Thyroid gland (tissue), 4 donors: ENCODE data around the gene ZNF789. TPM values are rescaled to one million over a fixed set of nuclear protein-coding genes. Genes with fewer than 3 reads are reported as not detected.
"Not testable (repeated sequence)": the region's sequence is repeated elsewhere in the genome, so short reads cannot be mapped to it uniquely, and the experiment has no call there.

ENCODE experiments used
- DNase-seq, 2 donors: peaks; one replicate each; pipeline ENCODE4 v3.0.0-alpha.2; 2019
- H3K27ac ChIP-seq, 3 donors: fragments of 200-600 bp; sonication (generic); 1 replicate in 2 of 3; 2 replicates in 1 of 3; pipeline ENCODE4 v1.5.1; 2016 to 2019; ENCODE audit warnings: mild to moderate bottlenecking in 1 of 3, moderate library complexity in 1 of 3
- H3K27me3 ChIP-seq: fragments of 200-600 bp; sonication (generic); one replicate; pipeline ENCODE4 v1.5.1; 2019
- H3K36me3 ChIP-seq, 2 donors: fragments of 200-600 bp; sonication (generic); one replicate each; pipeline ENCODE4 v1.5.1; 2016 to 2019
- H3K4me1 ChIP-seq, 2 donors: fragments of 200-600 bp; sonication (generic); one replicate each; pipeline ENCODE4 v1.5.1; 2017 to 2019
- H3K4me3 ChIP-seq, 3 donors: fragments of 200-600 bp; sonication (generic); replicated peaks in 1 of 3; 1 replicate in 2 of 3; 2 replicates in 1 of 3; pipeline ENCODE4 v1.5.1; 2016; ENCODE audit warnings: mild to moderate bottlenecking in 1 of 3
- H3K9me3 ChIP-seq: fragments of 200-600 bp; sonication (generic); one replicate; pipeline ENCODE4 v1.5.1; 2017
- POLR2A ChIP-seq, 2 donors: fragments of 450-650 bp; IDR thresholded peaks; one replicate each; pipeline ENCODE4 v1.6.1; 2017; ENCODE audit warnings: antibody characterized with exemption in 2 of 2, mild to moderate bottlenecking in 2 of 2, moderate library complexity in 1 of 2
- WGBS, 2 donors: methylation state at CpG; one replicate each; pipeline ENCODE4 v1.1.5; 2017; 5-methylcytosine and 5-hydroxymethylcytosine counted together
- intact Hi-C: fragments of 100-400 bp; cut with DNase I; formaldehyde crosslinking; loops from one replicate; pipeline ENCODE4 v1.15.1; 2023
- total RNA-seq, 4 donors: library from RNA; depleted of rRNA; stranded (reverse); fragments of >200 nt; gene quantifications; one replicate each; pipeline ENCODE4 v1.2.3, GENCODE V29; 2016
- TF ChIP-seq, protein P1 (sequence below), 6 experiments: fragments of 200-600 bp in 3 of 6; fragments of 450-650 bp in 3 of 6; sonication (generic) in 3 of 6; IDR thresholded peaks; one replicate each; pipeline ENCODE4 v1.5.1; 2016 to 2019; ENCODE audit warnings: antibody characterized with exemption in 6 of 6, mild to moderate bottlenecking in 2 of 6, inconsistent platforms in 1 of 6, moderate library complexity in 1 of 6

ZNF789 gene
- 10 to 100 TPM in 3 of 4 donors, 1 to 10 TPM in 1; 9.8 to 14.5 (median 11.4) TPM for total RNA-seq

GRCh38 chr7:99472561-99473314 lies at the start of gene ZNF789:
TSS of gene ZNF789 (plus strand) at chr7:99472890. CDS start at chr7:99476457, 3,567 bp downstream.
- peak; percentile 99 for DNase-seq
- no peaks in the 10 kb centered on the region for H3K36me3 ChIP-seq
- H3K27me3 ChIP-seq, result no peaks in the 10 kb centered on the region
- peaks cover 3 to 8% of the 10 kb centered on the region in 2 donors for H3K4me1 ChIP-seq
- intact Hi-C loops, result no loop called here
- TF ChIP-seq POLR2A (IDR thresholded peaks at IDR 0.05), result peak in 1 of 2 donors; percentile 48
- TF ChIP-seq, protein P1, sequence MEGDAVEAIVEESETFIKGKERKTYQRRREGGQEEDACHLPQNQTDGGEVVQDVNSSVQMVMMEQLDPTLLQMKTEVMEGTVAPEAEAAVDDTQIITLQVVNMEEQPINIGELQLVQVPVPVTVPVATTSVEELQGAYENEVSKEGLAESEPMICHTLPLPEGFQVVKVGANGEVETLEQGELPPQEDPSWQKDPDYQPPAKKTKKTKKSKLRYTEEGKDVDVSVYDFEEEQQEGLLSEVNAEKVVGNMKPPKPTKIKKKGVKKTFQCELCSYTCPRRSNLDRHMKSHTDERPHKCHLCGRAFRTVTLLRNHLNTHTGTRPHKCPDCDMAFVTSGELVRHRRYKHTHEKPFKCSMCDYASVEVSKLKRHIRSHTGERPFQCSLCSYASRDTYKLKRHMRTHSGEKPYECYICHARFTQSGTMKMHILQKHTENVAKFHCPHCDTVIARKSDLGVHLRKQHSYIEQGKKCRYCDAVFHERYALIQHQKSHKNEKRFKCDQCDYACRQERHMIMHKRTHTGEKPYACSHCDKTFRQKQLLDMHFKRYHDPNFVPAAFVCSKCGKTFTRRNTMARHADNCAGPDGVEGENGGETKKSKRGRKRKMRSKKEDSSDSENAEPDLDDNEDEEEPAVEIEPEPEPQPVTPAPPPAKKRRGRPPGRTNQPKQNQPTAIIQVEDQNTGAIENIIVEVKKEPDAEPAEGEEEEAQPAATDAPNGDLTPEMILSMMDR (IDR thresholded peaks at IDR 0.05), result no peak
- H3K9me3 ChIP-seq, result no peaks in the 10 kb centered on the region
- peak within 1 kb of the TSS; percentile 69 to 78 (median 72) for H3K4me3 ChIP-seq
- peak within 1 kb of the TSS; percentile 61 to 85 (median 75) for H3K27ac ChIP-seq
- 0 to 1% methylated on average over 37 to 43 of the region's 56 CpGs for whole genome bisulfite sequencing, 2 donors

- intact Hi-C loops, result no loop called here
- H3K4me3 ChIP-seq, result no peak overlapping the region
- no peak for TF ChIP-seq POLR2A (IDR thresholded peaks at IDR 0.05)
- TF ChIP-seq, protein P1 (IDR thresholded peaks at IDR 0.05), result no peak
- H3K36me3 ChIP-seq, result peaks cover 33 to 43% of the 10 kb centered on the region in 2 donors
- DNase-seq, result no peak
- H3K27me3 ChIP-seq, result no peaks in the 10 kb centered on the region
- H3K27ac ChIP-seq, result no peak overlapping the region
- WGBS, 2 donors, result 93 to 95% methylated on average over 14 to 15 of the region's 24 CpGs
- peaks cover 0 to 11% of the 10 kb centered on the region in 2 donors for H3K4me1 ChIP-seq
- H3K9me3 ChIP-seq, result no peaks in the 10 kb centered on the region
These were observed 47.6 kb upstream of the ZNF789 start for GRCh38 chr7:99424932-99425730.

- no peaks in the 10 kb centered on the region for H3K9me3 ChIP-seq
- H3K27me3 ChIP-seq, result no peaks in the 10 kb centered on the region
- no peak overlapping the region for H3K27ac ChIP-seq
- TF ChIP-seq POLR2A (IDR thresholded peaks at IDR 0.05), result no peak
- TF ChIP-seq, protein P1 (IDR thresholded peaks at IDR 0.05), result no peak
- no peak for DNase-seq
- peaks cover 18 to 33% of the 10 kb centered on the region in 2 donors for H3K36me3 ChIP-seq
- no peaks in the 10 kb centered on the region for H3K4me1 ChIP-seq
- no peak overlapping the region for H3K4me3 ChIP-seq
- WGBS, 2 donors, result 84 to 88% methylated on average over 7 to 10 of the region's 10 CpGs
- intact Hi-C loops, result no loop called here
These were observed 43.6 kb upstream of the ZNF789 start for GRCh38 chr7:99428972-99429566.

DNA sequence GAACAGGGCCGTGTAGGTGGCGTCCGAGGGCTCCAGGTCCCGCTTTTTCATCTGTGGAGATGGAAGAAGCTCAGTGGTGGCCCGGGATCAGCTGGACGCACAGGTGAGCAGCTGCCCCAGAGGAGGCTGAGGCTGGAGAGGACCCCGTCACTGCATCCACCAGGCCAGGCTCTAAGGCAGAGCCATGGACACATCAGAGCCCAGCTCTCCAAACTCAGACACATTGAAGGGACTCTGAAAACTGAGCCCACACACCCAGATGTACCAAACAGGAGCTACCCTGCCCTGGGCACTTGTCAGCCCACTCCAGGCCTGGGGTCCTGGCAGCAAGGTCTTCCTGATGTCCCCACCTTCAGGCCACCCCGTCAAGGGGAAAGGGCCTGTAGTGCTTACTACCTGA lies 42.9 kb upstream of the ZNF789 start:
- intact Hi-C loops, result no loop called here
- Histone ChIP-seq H3K27me3 (no peaks in the 10 kb centered on the region), H3K27ac (no peak overlapping the region), H3K4me3 (no peak overlapping the region), H3K36me3 (peaks cover 18 to 31% of the 10 kb centered on the region in 2 donors), H3K4me1 (no peaks in the 10 kb centered on the region), H3K9me3 (no peaks in the 10 kb centered on the region)
- no peak for DNase-seq
- WGBS, 2 donors, result 91 to 96% methylated on average over 5 to 7 of the region's 8 CpGs
- TF ChIP-seq, protein P1 (IDR thresholded peaks at IDR 0.05), result no peak
- no peak for TF ChIP-seq POLR2A (IDR thresholded peaks at IDR 0.05)

DNA sequence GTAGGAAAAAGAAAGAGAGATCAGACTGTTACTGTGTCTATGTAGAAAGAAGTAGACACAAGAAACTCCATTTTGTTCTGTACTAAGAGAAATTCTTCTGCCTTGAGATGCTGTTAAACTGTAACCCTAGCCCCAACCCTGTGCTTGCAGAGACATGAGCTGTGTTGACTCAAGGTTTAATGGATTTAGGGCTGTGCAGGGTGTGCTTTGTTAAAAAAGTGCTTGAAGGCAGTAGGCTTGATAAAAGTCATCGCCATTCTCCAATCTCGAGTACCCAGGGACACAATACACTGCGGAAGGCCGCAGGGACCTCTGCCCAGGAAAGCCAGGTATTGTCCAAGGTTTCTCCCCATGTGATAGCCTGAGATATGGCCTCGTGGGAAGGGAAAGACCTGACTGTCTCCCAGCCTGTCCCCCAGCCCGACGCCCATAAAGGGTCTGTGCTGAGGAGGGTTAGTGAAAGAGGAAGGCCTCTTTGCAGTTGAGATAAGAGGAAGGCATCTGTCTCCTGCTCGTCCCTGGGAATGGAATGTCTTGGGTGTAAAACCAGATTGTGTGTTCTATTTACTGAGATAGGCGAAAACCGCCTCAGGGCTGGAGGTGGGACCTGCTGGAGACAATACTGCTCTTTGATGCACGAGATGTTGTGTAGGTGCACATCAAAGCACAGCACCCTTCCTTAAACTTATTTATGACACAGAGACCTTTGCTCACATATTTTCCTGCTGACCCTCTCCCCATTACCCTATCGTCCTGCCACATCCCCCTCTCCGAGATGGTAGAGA lies 40.7 kb upstream of the ZNF789 start:
- H3K4me3 ChIP-seq, H3K9me3 ChIP-seq, intact Hi-C loops, H3K27ac ChIP-seq, H3K4me1 ChIP-seq, DNase-seq, H3K27me3 ChIP-seq: not testable (repeated sequence)
- H3K36me3 ChIP-seq, result peaks cover 17 to 30% of the 10 kb centered on the region in 2 donors
- WGBS, 2 donors, result 83 to 86% methylated on average over 13 of the region's 13 CpGs
